ENCODE results near the gene DLGAP1.

DLGAP1 gene

GRCh38 chr18:3873211-3873610 lies 581.9 kb downstream of the DLGAP1 start:
- no peak overlapping the region for H3K4me3 ChIP-seq (ENCODE audit: low read length)
- peaks cover 3% of the 10 kb centered on the region for H3K4me1 ChIP-seq (ENCODE audit: control insufficient read depth, low read depth, low read length)
- H2BK5ac ChIP-seq (ENCODE audit: low read length): no peak overlapping the region
- no peak overlapping the region for H4K8ac ChIP-seq (ENCODE audit: low read depth, low read length)
- no peak overlapping the region for H3K9ac ChIP-seq (ENCODE audit: low read length)
- no peak overlapping the region for H3K4me2 ChIP-seq (ENCODE audit: low read length)
- no peak overlapping the region for H3K23ac ChIP-seq (ENCODE audit: low read length)
- no peaks in the 10 kb centered on the region for H3K79me1 ChIP-seq (ENCODE audit: low read length)
- H2BK120ac ChIP-seq (ENCODE audit: low read depth, low read length): no peak overlapping the region
- H3K79me2 ChIP-seq (ENCODE audit: control insufficient read depth, insufficient read depth, low read length): no peaks in the 10 kb centered on the region
- H3K18ac ChIP-seq (ENCODE audit: low read length): no peak overlapping the region
- no peak overlapping the region for H3K27ac ChIP-seq (ENCODE audit: low read depth, low read length)
- no peak overlapping the region for H2BK15ac ChIP-seq (replicated peaks; ENCODE audit: low read depth)
- no peak overlapping the region for H3K4ac ChIP-seq (ENCODE audit: low read depth, low read length)
- H3K56ac ChIP-seq (ENCODE audit: low read length): no peak overlapping the region
- no peak overlapping the region for H2AK5ac ChIP-seq (ENCODE audit: low read length)
- no peak overlapping the region for H4K5ac ChIP-seq (ENCODE audit: low read length)
- no peaks in the 10 kb centered on the region for H3K36me3 ChIP-seq (ENCODE audit: control insufficient read depth, insufficient read depth, low read length)
- H3K27me3 ChIP-seq (ENCODE audit: insufficient read depth, low read length, poor library complexity): no peaks in the 10 kb centered on the region
- DNase-seq: no peak

GRCh38 chr18:3872641-3873040 lies 582.5 kb downstream of the DLGAP1 start:
- no peaks in the 10 kb centered on the region for H3K79me1 ChIP-seq (ENCODE audit: low read length)
- H3K18ac ChIP-seq (ENCODE audit: low read length): no peak overlapping the region
- H2AK5ac ChIP-seq (ENCODE audit: low read length): no peak overlapping the region
- no peak for DNase-seq
- H3K27ac ChIP-seq (ENCODE audit: low read depth, low read length): no peak overlapping the region
- no peak overlapping the region for H2BK5ac ChIP-seq (ENCODE audit: low read length)
- no peaks in the 10 kb centered on the region for H3K79me2 ChIP-seq (ENCODE audit: control insufficient read depth, insufficient read depth, low read length)
- no peak overlapping the region for H2BK15ac ChIP-seq (replicated peaks; ENCODE audit: low read depth)
- H3K36me3 ChIP-seq (ENCODE audit: control insufficient read depth, insufficient read depth, low read length): no peaks in the 10 kb centered on the region
- no peak overlapping the region for H3K23ac ChIP-seq (ENCODE audit: low read length)
- no CpG with 5 or more reads among the region's 2 CpGs for WGBS (ENCODE audit: extremely low coverage, insufficient coverage, low lambda C conversion rate)
- H2BK120ac ChIP-seq (ENCODE audit: low read depth, low read length): no peak overlapping the region
- H3K4me1 ChIP-seq (ENCODE audit: control insufficient read depth, low read depth, low read length): peaks cover 3% of the 10 kb centered on the region
- H3K56ac ChIP-seq (ENCODE audit: low read length): no peak overlapping the region
- no peaks in the 10 kb centered on the region for H3K27me3 ChIP-seq (ENCODE audit: insufficient read depth, low read length, poor library complexity)
- no peak overlapping the region for H4K8ac ChIP-seq (ENCODE audit: low read depth, low read length)
- H3K4ac ChIP-seq (ENCODE audit: low read depth, low read length): no peak overlapping the region
- no peak overlapping the region for H3K4me2 ChIP-seq (ENCODE audit: low read length)
- no peak overlapping the region for H3K4me3 ChIP-seq (ENCODE audit: low read length)
- no peak overlapping the region for H4K5ac ChIP-seq (ENCODE audit: low read length)
- no peak overlapping the region for H3K9ac ChIP-seq (ENCODE audit: low read length)

- Histone ChIP-seq H3K18ac (ENCODE audit: low read length) (no peak overlapping the region), H3K4me2 (ENCODE audit: low read length) (no peak overlapping the region), H3K4ac (ENCODE audit: low read depth, low read length) (no peak overlapping the region), H3K79me2 (ENCODE audit: control insufficient read depth, insufficient read depth, low read length) (no peaks in the 10 kb centered on the region), H2AK5ac (ENCODE audit: low read length) (no peak overlapping the region), H3K56ac (ENCODE audit: low read length) (no peak overlapping the region), H2BK15ac (replicated peaks; ENCODE audit: low read depth) (no peak overlapping the region), H4K5ac (ENCODE audit: low read length) (no peak overlapping the region), H4K8ac (ENCODE audit: low read depth, low read length) (no peak overlapping the region), H3K27ac (ENCODE audit: low read depth, low read length) (no peak overlapping the region), H3K36me3 (ENCODE audit: control insufficient read depth, insufficient read depth, low read length) (no peaks in the 10 kb centered on the region), H3K79me1 (ENCODE audit: low read length) (no peaks in the 10 kb centered on the region), H3K27me3 (ENCODE audit: insufficient read depth, low read length, poor library complexity) (no peaks in the 10 kb centered on the region), H3K4me3 (ENCODE audit: low read length) (no peak overlapping the region), H2BK120ac (ENCODE audit: low read depth, low read length) (no peak overlapping the region), H3K4me1 (ENCODE audit: control insufficient read depth, low read depth, low read length) (peaks cover 5% of the 10 kb centered on the region), H2BK5ac (ENCODE audit: low read length) (no peak overlapping the region), H3K9ac (ENCODE audit: low read length) (no peak overlapping the region), H3K23ac (ENCODE audit: low read length) (no peak overlapping the region)
- DNase-seq: no peak
- no CpG with 5 or more reads among the region's 2 CpGs for WGBS (ENCODE audit: extremely low coverage, insufficient coverage, low lambda C conversion rate)
Observed at GRCh38 chr18:3871687-3872086, 583.4 kb downstream of the DLGAP1 start.

- Histone ChIP-seq H4K8ac (ENCODE audit: low read depth, low read length) (no peak overlapping the region), H3K27me3 (ENCODE audit: insufficient read depth, low read length, poor library complexity) (no peaks in the 10 kb centered on the region), H2BK5ac (ENCODE audit: low read length) (no peak overlapping the region), H3K36me3 (ENCODE audit: control insufficient read depth, insufficient read depth, low read length) (no peaks in the 10 kb centered on the region), H3K27ac (ENCODE audit: low read depth, low read length) (no peak overlapping the region), H3K79me1 (ENCODE audit: low read length) (no peaks in the 10 kb centered on the region), H3K79me2 (ENCODE audit: control insufficient read depth, insufficient read depth, low read length) (no peaks in the 10 kb centered on the region), H2BK15ac (replicated peaks; ENCODE audit: low read depth) (no peak overlapping the region), H2BK120ac (ENCODE audit: low read depth, low read length) (no peak overlapping the region), H3K4me1 (ENCODE audit: control insufficient read depth, low read depth, low read length) (peaks cover 5% of the 10 kb centered on the region), H3K23ac (ENCODE audit: low read length) (no peak overlapping the region), H3K4me3 (ENCODE audit: low read length) (no peak overlapping the region), H3K56ac (ENCODE audit: low read length) (no peak overlapping the region), H3K9ac (ENCODE audit: low read length) (no peak overlapping the region), H3K18ac (ENCODE audit: low read length) (no peak overlapping the region), H3K4me2 (ENCODE audit: low read length) (no peak overlapping the region), H3K4ac (ENCODE audit: low read depth, low read length) (no peak overlapping the region), H4K5ac (ENCODE audit: low read length) (no peak overlapping the region), H2AK5ac (ENCODE audit: low read length) (no peak overlapping the region)
- no CpG with 5 or more reads among the region's 4 CpGs for WGBS (ENCODE audit: extremely low coverage, insufficient coverage, low lambda C conversion rate)
- no peak for DNase-seq
Observed at GRCh38 chr18:3870914-3871313, 584.2 kb downstream of the DLGAP1 start.

- no peak overlapping the region for H2BK5ac ChIP-seq (ENCODE audit: low read length)
- H3K56ac ChIP-seq (ENCODE audit: low read length): no peak overlapping the region
- H3K9ac ChIP-seq (ENCODE audit: low read length): no peak overlapping the region
- no peak overlapping the region for H3K4ac ChIP-seq (ENCODE audit: low read depth, low read length)
- H3K4me1 ChIP-seq (ENCODE audit: control insufficient read depth, low read depth, low read length): peaks cover 5% of the 10 kb centered on the region
- H3K79me1 ChIP-seq (ENCODE audit: low read length): no peaks in the 10 kb centered on the region
- peak; percentile 66 for DNase-seq
- H3K79me2 ChIP-seq (ENCODE audit: control insufficient read depth, insufficient read depth, low read length): no peaks in the 10 kb centered on the region
- H3K18ac ChIP-seq (ENCODE audit: low read length): no peak overlapping the region
- no peaks in the 10 kb centered on the region for H3K27me3 ChIP-seq (ENCODE audit: insufficient read depth, low read length, poor library complexity)
- H3K4me2 ChIP-seq (ENCODE audit: low read length): no peak overlapping the region
- H3K4me3 ChIP-seq (ENCODE audit: low read length): no peak overlapping the region
- H2AK5ac ChIP-seq (ENCODE audit: low read length): no peak overlapping the region
- no peak overlapping the region for H2BK120ac ChIP-seq (ENCODE audit: low read depth, low read length)
- no peak overlapping the region for H2BK15ac ChIP-seq (replicated peaks; ENCODE audit: low read depth)
- no peaks in the 10 kb centered on the region for H3K36me3 ChIP-seq (ENCODE audit: control insufficient read depth, insufficient read depth, low read length)
- WGBS (ENCODE audit: extremely low coverage, insufficient coverage, low lambda C conversion rate): no CpG with 5 or more reads among the region's 2 CpGs
- H3K27ac ChIP-seq (ENCODE audit: low read depth, low read length): no peak overlapping the region
- no peak overlapping the region for H4K5ac ChIP-seq (ENCODE audit: low read length)
- no peak overlapping the region for H4K8ac ChIP-seq (ENCODE audit: low read depth, low read length)
- H3K23ac ChIP-seq (ENCODE audit: low read length): no peak overlapping the region
Observed at GRCh38 chr18:3869848-3870247, 585.3 kb downstream of the DLGAP1 start.

GRCh38 chr18:3867864-3868311 lies 587.2 kb downstream of the DLGAP1 start:
- peaks cover 5% of the 10 kb centered on the region for H3K4me1 ChIP-seq (ENCODE audit: control insufficient read depth, low read depth, low read length)
- H3K27me3 ChIP-seq (ENCODE audit: insufficient read depth, low read length, poor library complexity): no peaks in the 10 kb centered on the region
- no peak for DNase-seq
- H3K18ac ChIP-seq (ENCODE audit: low read length): peak overlapping the region; percentile 77
- no peaks in the 10 kb centered on the region for H3K36me3 ChIP-seq (ENCODE audit: control insufficient read depth, insufficient read depth, low read length)
- no peak overlapping the region for H2BK15ac ChIP-seq (replicated peaks; ENCODE audit: low read depth)
- no peak overlapping the region for H3K4ac ChIP-seq (ENCODE audit: low read depth, low read length)
- no peak overlapping the region for H3K4me2 ChIP-seq (ENCODE audit: low read length)
- no peak overlapping the region for H3K23ac ChIP-seq (ENCODE audit: low read length)
- H4K8ac ChIP-seq (ENCODE audit: low read depth, low read length): no peak overlapping the region
- no CpG with 5 or more reads among the region's 8 CpGs for WGBS (ENCODE audit: extremely low coverage, insufficient coverage, low lambda C conversion rate)
- no peaks in the 10 kb centered on the region for H3K79me2 ChIP-seq (ENCODE audit: control insufficient read depth, insufficient read depth, low read length)
- no peak overlapping the region for H3K4me3 ChIP-seq (ENCODE audit: low read length)
- no peak overlapping the region for H4K5ac ChIP-seq (ENCODE audit: low read length)
- no peak overlapping the region for H2AK5ac ChIP-seq (ENCODE audit: low read length)
- H3K56ac ChIP-seq (ENCODE audit: low read length): no peak overlapping the region
- H3K79me1 ChIP-seq (ENCODE audit: low read length): no peaks in the 10 kb centered on the region
- H2BK120ac ChIP-seq (ENCODE audit: low read depth, low read length): no peak overlapping the region
- no peak overlapping the region for H3K9ac ChIP-seq (ENCODE audit: low read length)
- H3K27ac ChIP-seq (ENCODE audit: low read depth, low read length): no peak overlapping the region
- H2BK5ac ChIP-seq (ENCODE audit: low read length): no peak overlapping the region
